Ishikawa (cell line): ENCODE data around the gene RABEP1.

Experiments used
- CEBPB ChIP-seq: IDR thresholded peaks from 2 replicates; pipeline ENCODE4 v1.6.1; 2012
- CREB1 ChIP-seq: IDR thresholded peaks from 2 replicates; pipeline ENCODE4 v1.6.1; 2012; ENCODE audit warnings: low read depth
- EGR1 ChIP-seq: IDR thresholded peaks from 2 replicates; pipeline ENCODE4 v1.6.1; 2012
- EP300 ChIP-seq: IDR thresholded peaks from 2 replicates; pipeline ENCODE4 v1.6.1; 2012; ENCODE audit warnings: borderline replicate concordance
- FOXM1 ChIP-seq: IDR thresholded peaks from 2 replicates; pipeline ENCODE4 v1.6.1; 2012; ENCODE audit warnings: low read depth, borderline replicate concordance
- MAX ChIP-seq: IDR thresholded peaks from 2 replicates; pipeline ENCODE4 v1.6.1; 2012
- NFIC ChIP-seq: IDR thresholded peaks from 2 replicates; pipeline ENCODE4 v1.6.1; 2012
- RAD21 ChIP-seq: IDR thresholded peaks from 2 replicates; pipeline ENCODE4 v1.6.1; 2012; ENCODE audit warnings: low read depth
- REST ChIP-seq: IDR thresholded peaks from 2 replicates; pipeline ENCODE4 v1.6.1; 2012; ENCODE audit warnings: low read depth, mild to moderate bottlenecking
- TAF1 ChIP-seq: IDR thresholded peaks from 2 replicates; pipeline ENCODE4 v1.6.1; 2012; ENCODE audit warnings: low read depth, mild to moderate bottlenecking
- TCF12 ChIP-seq: IDR thresholded peaks from 2 replicates; pipeline ENCODE4 v1.6.1; 2012; ENCODE audit warnings: low read depth
- TEAD4 ChIP-seq: IDR thresholded peaks from 2 replicates; pipeline ENCODE4 v1.6.1; 2012
- YY1 ChIP-seq: IDR thresholded peaks from 2 replicates; pipeline ENCODE4 v1.6.1; 2012; ENCODE audit warnings: low read depth
- ZBTB7A ChIP-seq: IDR thresholded peaks from 2 replicates; pipeline ENCODE4 v1.6.1; 2012; ENCODE audit warnings: low read depth

GRCh38 chr17:5254414-5254813 is 27.7 kb upstream of the RABEP1 start:
- no peak for TF ChIP-seq YY1
- TF ChIP-seq TCF12, result no peak
- no peak for TF ChIP-seq MAX
- TF ChIP-seq TAF1, result no peak
- no peak for TF ChIP-seq RAD21
- TF ChIP-seq CREB1, result no peak
- no peak for TF ChIP-seq REST
- TF ChIP-seq CEBPB, result no peak
- TF ChIP-seq NFIC, result no peak
- TF ChIP-seq ZBTB7A, result no peak
- TF ChIP-seq EP300, result no peak
- TF ChIP-seq TEAD4, result no peak
- TF ChIP-seq EGR1, result no peak
- TF ChIP-seq FOXM1, result no peak
